ENCODE measurements around the gene ADCY5.

ADCY5 gene

DNA sequence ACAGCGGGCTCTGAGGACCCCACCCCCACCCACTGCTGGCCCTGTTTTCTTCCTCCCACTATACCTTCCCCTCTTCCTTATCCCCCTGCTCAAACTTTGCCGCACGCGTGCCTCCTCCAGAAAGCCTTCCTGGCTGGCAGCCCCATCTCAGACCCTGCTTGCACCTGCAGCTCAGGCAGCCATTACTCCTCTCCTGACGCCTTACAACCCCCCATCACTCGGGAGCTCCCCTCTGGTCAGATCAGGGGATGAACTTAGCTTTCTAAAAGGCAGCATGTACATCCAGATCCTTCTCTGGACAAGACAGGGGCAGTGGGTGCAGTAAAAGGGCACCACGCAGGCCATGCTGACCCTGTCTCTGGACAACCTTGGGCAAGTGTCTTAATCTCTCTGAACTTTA is 152.6 kb downstream of the ADCY5 start:
- Histone ChIP-seq H3K4me1 (ENCODE audit: control insufficient read depth, insufficient read depth, low read length) (no peaks in the 10 kb centered on the region), H3K4me3 (ENCODE audit: low read depth, low read length) (no peak overlapping the region), H3K27me3 (ENCODE audit: control insufficient read depth, insufficient read depth, low read length) (no peaks in the 10 kb centered on the region), H3K36me3 (ENCODE audit: control insufficient read depth, insufficient read depth, low read length) (peaks cover 8% of the 10 kb centered on the region), H3K9ac (ENCODE audit: low read depth, low read length) (no peak overlapping the region), H3K9me3 (ENCODE audit: control insufficient read depth, insufficient read depth, low read length) (no peaks in the 10 kb centered on the region)

- Histone ChIP-seq H3K4me1 (ENCODE audit: control insufficient read depth, insufficient read depth, low read length) (no peaks in the 10 kb centered on the region), H3K4me3 (ENCODE audit: low read depth, low read length) (no peak overlapping the region), H3K27me3 (ENCODE audit: control insufficient read depth, insufficient read depth, low read length) (no peaks in the 10 kb centered on the region), H3K36me3 (ENCODE audit: control insufficient read depth, insufficient read depth, low read length) (peaks cover 10% of the 10 kb centered on the region), H3K9me3 (ENCODE audit: control insufficient read depth, insufficient read depth, low read length) (no peaks in the 10 kb centered on the region), H3K9ac (ENCODE audit: low read depth, low read length) (no peak overlapping the region)
Observed at GRCh38 chr3:123295901-123296250, 153.0 kb downstream of the ADCY5 start.

DNA sequence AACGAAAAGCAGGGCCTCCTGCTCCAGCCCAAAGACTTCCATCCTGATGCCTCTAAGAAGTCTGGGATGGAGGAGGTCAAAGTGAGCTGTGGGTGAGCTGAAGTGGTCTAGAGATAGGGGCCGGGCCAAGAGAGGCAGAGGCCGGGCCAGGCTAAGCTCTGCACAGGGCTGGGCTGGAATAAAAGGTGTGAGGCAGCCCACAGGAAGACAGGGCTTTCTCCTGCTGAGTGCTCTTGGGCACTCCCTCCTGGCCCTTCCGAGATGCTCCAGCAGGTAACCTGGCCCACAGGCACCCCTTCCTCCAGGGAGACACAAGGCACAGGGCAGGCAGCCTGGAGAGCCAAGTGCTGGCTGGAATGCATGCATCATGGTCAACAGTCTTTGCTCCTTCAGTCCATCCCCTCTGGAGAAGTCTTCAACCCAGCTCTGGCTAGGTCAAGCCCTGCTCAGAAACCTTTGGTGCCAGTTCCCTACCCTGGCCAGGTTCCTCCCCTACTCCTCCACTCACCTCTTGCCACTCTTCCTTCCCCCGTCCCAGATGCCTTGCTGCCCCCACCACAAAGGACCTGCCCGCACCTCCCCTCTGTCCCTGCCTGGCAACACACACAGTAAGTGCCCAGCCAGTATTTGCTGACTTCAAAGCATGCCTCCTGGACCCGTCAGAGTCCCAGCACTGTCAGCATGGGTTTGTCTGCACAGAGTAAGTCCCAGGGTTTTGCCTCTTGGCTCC is 153.6 kb downstream of the ADCY5 start:
- no peaks in the 10 kb centered on the region for H3K4me1 ChIP-seq (ENCODE audit: control insufficient read depth, insufficient read depth, low read length)
- H3K36me3 ChIP-seq (ENCODE audit: control insufficient read depth, insufficient read depth, low read length) = peaks cover 12% of the 10 kb centered on the region
- H3K9me3 ChIP-seq (ENCODE audit: control insufficient read depth, insufficient read depth, low read length) = no peaks in the 10 kb centered on the region
- H3K9ac ChIP-seq (ENCODE audit: low read depth, low read length) = no peak overlapping the region
- no peak overlapping the region for H3K4me3 ChIP-seq (ENCODE audit: low read depth, low read length)
- H3K27me3 ChIP-seq (ENCODE audit: control insufficient read depth, insufficient read depth, low read length) = no peaks in the 10 kb centered on the region

DNA sequence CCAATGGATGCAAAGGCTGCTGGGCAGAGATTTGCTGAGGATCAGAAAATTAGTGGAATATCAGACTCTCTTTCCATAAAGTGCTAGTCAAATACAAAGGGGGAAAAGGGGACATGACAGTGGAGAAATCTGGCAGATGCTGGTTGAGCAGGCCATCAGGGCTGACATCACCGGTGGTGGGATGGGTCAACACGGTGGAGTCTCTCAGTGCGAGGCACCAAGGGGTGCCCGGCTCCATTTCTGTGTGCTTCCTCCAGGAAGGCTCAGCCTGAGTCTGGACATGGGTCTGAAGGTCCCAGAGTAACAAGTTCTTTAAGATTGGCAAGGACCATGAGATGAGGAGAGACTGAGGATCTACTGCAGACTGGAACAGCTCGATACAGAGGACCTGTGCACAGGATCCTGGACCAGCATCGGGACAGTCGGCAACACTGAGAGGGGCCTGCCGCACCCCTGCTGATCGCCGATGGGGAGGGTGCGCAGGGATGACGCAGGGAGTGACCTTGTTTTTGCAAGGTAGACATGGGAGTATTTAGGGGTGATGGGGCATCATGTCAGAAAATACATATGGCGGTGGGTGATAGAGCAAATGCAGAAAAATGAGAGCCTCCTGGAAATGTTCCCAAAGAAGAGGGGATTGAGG is 154.5 kb downstream of the ADCY5 start:
- Histone ChIP-seq H3K4me1 (ENCODE audit: control insufficient read depth, insufficient read depth, low read length) (no peaks in the 10 kb centered on the region), H3K27me3 (ENCODE audit: control insufficient read depth, insufficient read depth, low read length) (no peaks in the 10 kb centered on the region), H3K9me3 (ENCODE audit: control insufficient read depth, insufficient read depth, low read length) (no peaks in the 10 kb centered on the region), H3K36me3 (ENCODE audit: control insufficient read depth, insufficient read depth, low read length) (peaks cover 17% of the 10 kb centered on the region), H3K4me3 (ENCODE audit: low read depth, low read length) (no peak overlapping the region), H3K9ac (ENCODE audit: low read depth, low read length) (no peak overlapping the region)

DNA sequence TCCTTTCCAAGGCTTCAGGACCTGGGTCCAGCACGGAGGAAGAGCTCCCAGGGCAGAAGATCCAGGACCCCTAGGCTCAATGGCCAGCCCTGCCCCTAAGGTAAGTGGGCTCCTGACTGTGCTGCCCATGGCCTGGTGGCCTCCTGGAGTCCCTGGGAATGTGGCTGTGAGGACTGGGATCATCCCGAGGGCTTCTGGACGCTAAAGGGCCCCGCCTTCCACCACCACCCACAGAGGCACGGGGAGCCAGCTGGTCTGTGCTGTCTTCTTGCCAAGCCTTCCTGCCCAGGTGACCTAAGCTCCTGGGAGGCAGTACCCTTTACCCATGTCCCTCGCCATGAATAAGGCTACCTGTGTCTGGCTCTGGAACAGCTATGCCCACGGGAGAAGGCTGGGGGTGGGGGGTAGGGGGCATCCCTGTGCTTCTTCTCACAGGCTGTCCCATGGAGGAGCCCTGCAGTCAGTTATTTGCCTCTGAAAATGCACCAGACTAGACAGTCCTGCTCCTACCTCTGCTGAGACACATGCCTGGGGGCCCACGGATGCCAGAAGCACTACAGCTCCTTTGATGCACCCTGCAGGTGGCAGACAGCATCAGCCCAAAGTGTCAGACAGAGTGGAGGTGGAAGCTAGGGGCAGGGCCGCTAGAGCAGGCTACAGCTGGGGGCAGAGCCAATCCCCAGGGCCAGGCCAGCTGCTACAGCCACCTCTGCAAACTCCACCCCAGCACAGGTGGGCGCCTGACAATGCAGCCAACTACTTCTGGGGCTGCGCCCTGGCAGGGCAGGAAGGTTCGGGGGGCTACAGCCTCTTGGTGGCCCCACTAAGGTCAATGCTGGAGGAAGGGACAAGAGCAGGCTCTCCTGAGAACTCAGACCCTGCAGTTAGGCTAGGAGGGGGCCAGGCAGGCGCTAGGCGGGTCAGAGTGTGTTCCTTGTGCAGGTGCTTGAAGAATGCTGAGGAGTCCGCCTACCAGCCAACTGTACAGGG is 156.3 kb downstream of the ADCY5 start:
- Histone ChIP-seq H3K9me3 (ENCODE audit: control insufficient read depth, insufficient read depth, low read length) (no peaks in the 10 kb centered on the region), H3K27me3 (ENCODE audit: control insufficient read depth, insufficient read depth, low read length) (no peaks in the 10 kb centered on the region), H3K4me3 (ENCODE audit: low read depth, low read length) (no peak overlapping the region), H3K4me1 (ENCODE audit: control insufficient read depth, insufficient read depth, low read length) (no peaks in the 10 kb centered on the region), H3K9ac (ENCODE audit: low read depth, low read length) (no peak overlapping the region), H3K36me3 (ENCODE audit: control insufficient read depth, insufficient read depth, low read length) (peaks cover 19% of the 10 kb centered on the region)

- H3K4me1 ChIP-seq (ENCODE audit: control insufficient read depth, insufficient read depth, low read length) = no peaks in the 10 kb centered on the region
- H3K9ac ChIP-seq (ENCODE audit: low read depth, low read length) = no peak overlapping the region
- no peaks in the 10 kb centered on the region for H3K27me3 ChIP-seq (ENCODE audit: control insufficient read depth, insufficient read depth, low read length)
- no peaks in the 10 kb centered on the region for H3K9me3 ChIP-seq (ENCODE audit: control insufficient read depth, insufficient read depth, low read length)
- no peak overlapping the region for H3K4me3 ChIP-seq (ENCODE audit: low read depth, low read length)
- H3K36me3 ChIP-seq (ENCODE audit: control insufficient read depth, insufficient read depth, low read length) = peaks cover 22% of the 10 kb centered on the region
Observed at GRCh38 chr3:123291404-123291803, 157.5 kb downstream of the ADCY5 start.

- Histone ChIP-seq H3K27me3 (ENCODE audit: control insufficient read depth, insufficient read depth, low read length) (no peaks in the 10 kb centered on the region), H3K9me3 (ENCODE audit: control insufficient read depth, insufficient read depth, low read length) (no peaks in the 10 kb centered on the region), H3K4me3 (ENCODE audit: low read depth, low read length) (no peak overlapping the region), H3K4me1 (ENCODE audit: control insufficient read depth, insufficient read depth, low read length) (no peaks in the 10 kb centered on the region), H3K9ac (ENCODE audit: low read depth, low read length) (no peak overlapping the region), H3K36me3 (ENCODE audit: control insufficient read depth, insufficient read depth, low read length) (peaks cover 25% of the 10 kb centered on the region)
Observed at GRCh38 chr3:123290962-123291361, 157.9 kb downstream of the ADCY5 start.

DNA sequence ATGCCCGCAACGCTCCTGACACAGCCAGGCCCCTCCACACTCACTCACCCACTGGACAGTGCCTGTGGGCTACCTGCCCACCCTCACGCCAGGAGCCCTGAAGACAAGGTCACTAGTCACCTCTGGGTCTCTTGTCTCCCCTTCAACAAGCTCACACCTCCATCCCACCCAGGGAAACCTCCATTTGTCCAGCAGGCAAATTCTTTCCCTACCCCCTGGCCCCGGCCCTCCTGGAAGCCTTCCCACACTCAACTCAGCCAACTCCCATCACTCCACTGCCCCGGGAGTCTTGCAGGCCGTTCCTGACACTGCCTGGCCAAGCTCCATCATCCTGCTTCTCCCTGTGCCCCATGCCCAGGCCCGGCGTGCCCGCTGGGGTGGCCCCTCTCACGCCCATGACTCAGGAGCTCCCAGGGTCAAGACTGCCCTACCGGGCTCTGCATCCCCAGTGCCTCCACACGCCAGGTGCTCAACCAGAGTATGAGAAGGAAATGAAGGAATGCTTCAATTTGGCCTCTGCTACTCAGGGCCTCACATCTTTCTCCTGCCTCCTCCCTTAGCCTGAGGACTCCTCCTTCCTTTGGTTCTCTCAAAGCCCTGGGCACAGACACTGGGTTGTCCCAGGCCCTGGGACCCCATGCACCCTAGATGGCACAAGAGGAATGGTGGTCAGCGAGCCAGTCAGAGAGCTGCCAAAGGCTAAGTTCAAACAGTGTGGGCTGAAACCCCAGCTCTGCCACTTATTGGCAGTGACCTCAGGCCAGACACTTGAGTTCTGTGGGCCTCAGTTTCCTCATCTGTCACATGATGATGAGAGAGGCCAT is 158.6 kb downstream of the ADCY5 start:
- no peak overlapping the region for H3K4me3 ChIP-seq (ENCODE audit: low read depth, low read length)
- no peaks in the 10 kb centered on the region for H3K4me1 ChIP-seq (ENCODE audit: control insufficient read depth, insufficient read depth, low read length)
- H3K9me3 ChIP-seq (ENCODE audit: control insufficient read depth, insufficient read depth, low read length) = no peaks in the 10 kb centered on the region
- no peaks in the 10 kb centered on the region for H3K27me3 ChIP-seq (ENCODE audit: control insufficient read depth, insufficient read depth, low read length)
- H3K36me3 ChIP-seq (ENCODE audit: control insufficient read depth, insufficient read depth, low read length) = peaks cover 26% of the 10 kb centered on the region
- H3K9ac ChIP-seq (ENCODE audit: low read depth, low read length) = no peak overlapping the region

DNA sequence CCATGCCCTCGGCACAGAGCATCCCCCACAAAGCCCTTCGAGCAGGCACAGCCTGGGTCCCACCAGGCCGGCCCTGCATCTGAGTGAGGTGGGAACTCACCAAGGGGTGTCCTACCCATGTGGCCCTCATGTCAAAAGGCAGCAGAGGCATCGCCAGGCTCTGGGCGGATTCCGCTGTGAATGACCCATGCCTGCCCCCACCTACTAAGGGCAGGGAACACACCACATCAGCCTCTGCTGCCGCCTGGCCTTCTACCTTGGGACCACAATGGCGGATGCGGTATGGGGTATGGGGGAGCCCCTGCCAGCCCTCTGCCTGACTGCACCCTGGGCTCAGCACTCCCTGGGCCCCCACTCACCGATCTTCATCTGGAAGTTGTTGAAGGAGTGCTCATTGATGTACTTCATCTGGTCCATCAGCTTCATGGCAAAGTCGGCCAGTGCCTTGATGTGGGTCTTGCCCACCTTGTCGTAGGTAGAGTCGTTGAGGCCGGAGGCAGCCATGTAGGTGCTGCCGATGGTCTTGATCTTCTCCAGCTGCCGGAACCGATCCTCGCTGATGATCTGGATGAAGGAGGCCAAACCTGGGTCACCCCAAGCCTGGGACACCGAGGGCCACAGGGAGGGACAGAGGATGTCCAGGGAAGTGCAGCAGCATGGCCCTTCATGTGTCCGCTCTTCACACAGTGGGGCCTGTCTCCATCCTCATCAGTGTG is 159.3 kb downstream of the ADCY5 start:
- H3K36me3 ChIP-seq (ENCODE audit: control insufficient read depth, insufficient read depth, low read length) = peaks cover 29% of the 10 kb centered on the region
- no peaks in the 10 kb centered on the region for H3K27me3 ChIP-seq (ENCODE audit: control insufficient read depth, insufficient read depth, low read length)
- no peak overlapping the region for H3K9ac ChIP-seq (ENCODE audit: low read depth, low read length)
- H3K4me1 ChIP-seq (ENCODE audit: control insufficient read depth, insufficient read depth, low read length) = no peaks in the 10 kb centered on the region
- no peak overlapping the region for H3K4me3 ChIP-seq (ENCODE audit: low read depth, low read length)
- H3K9me3 ChIP-seq (ENCODE audit: control insufficient read depth, insufficient read depth, low read length) = no peaks in the 10 kb centered on the region

- Histone ChIP-seq H3K9me3 (ENCODE audit: control insufficient read depth, insufficient read depth, low read length) (no peaks in the 10 kb centered on the region), H3K27me3 (ENCODE audit: control insufficient read depth, insufficient read depth, low read length) (no peaks in the 10 kb centered on the region), H3K4me3 (ENCODE audit: low read depth, low read length) (no peak overlapping the region), H3K36me3 (ENCODE audit: control insufficient read depth, insufficient read depth, low read length) (peaks cover 29% of the 10 kb centered on the region), H3K9ac (ENCODE audit: low read depth, low read length) (no peak overlapping the region), H3K4me1 (ENCODE audit: control insufficient read depth, insufficient read depth, low read length) (no peaks in the 10 kb centered on the region)
Observed at GRCh38 chr3:123287962-123288302, 161.0 kb downstream of the ADCY5 start.

Data from iPS-15b (cell line).